Activated CD4-positive, CD25-positive, alpha-beta regulatory T cell (primary cell): ENCODE results near the gene PRMT3.
"Not testable (repeated sequence)": the region's sequence is repeated elsewhere in the genome, so short reads cannot be mapped to it uniquely, and the experiment has no call there.

ENCODE experiments used
- DNase-seq, 4 experiments: peaks; one replicate each; lab custom pipeline; 2025; lab: John Stamatoyannopoulos, UW

Gene PRMT3

GRCh38 chr11:20387261-20388095 lies at the start of gene PRMT3:
TSS of gene PRMT3 (plus strand) at chr11:20387716. CDS start at chr11:20387747, 31 bp downstream.
- peak; percentile 96 to 98 (median 97) for DNase-seq

- DNase-seq: no peak
These were observed 45.0 kb upstream of the PRMT3 start for GRCh38 chr11:20342347-20343141.

- no peak for DNase-seq
These were observed 36.4 kb upstream of the PRMT3 start for GRCh38 chr11:20351136-20351535.

GRCh38 chr11:20351751-20352262 lies 35.7 kb upstream of the PRMT3 start:
- DNase-seq: no peak

- no peak for DNase-seq
These were observed 33.6 kb upstream of the PRMT3 start for GRCh38 chr11:20353829-20354434.

GRCh38 chr11:20355221-20356219 lies 32.0 kb upstream of the PRMT3 start:
- DNase-seq: peak in 1 of 4 experiments; percentile 6

GRCh38 chr11:20357150-20357549 lies 30.4 kb upstream of the PRMT3 start:
- DNase-seq: no peak

GRCh38 chr11:20360650-20361049 lies 26.9 kb upstream of the PRMT3 start:
- DNase-seq: no peak

- DNase-seq: no peak
These were observed 25.0 kb upstream of the PRMT3 start for GRCh38 chr11:20362481-20362880.

GRCh38 chr11:20363149-20363499 lies 24.4 kb upstream of the PRMT3 start:
- no peak for DNase-seq

GRCh38 chr11:20363500-20364340 lies 23.8 kb upstream of the PRMT3 start, which contains the start of gene HTATIP2:
TSS of gene HTATIP2 (plus strand) at chr11:20363714. CDS start at chr11:20364238, 524 bp downstream.
- DNase-seq: peak; percentile 43 to 59 (median 54)

- DNase-seq: no peak
These were observed 23.1 kb upstream of the PRMT3 start for GRCh38 chr11:20364341-20364792.

GRCh38 chr11:20365465-20365864 lies 22.1 kb upstream of the PRMT3 start:
- DNase-seq: not testable (repeated sequence)

- DNase-seq: peak in 1 of 4 experiments; percentile 35
These were observed 20.1 kb upstream of the PRMT3 start for GRCh38 chr11:20367313-20367948.

- DNase-seq: no peak
These were observed 19.1 kb upstream of the PRMT3 start for GRCh38 chr11:20368438-20368837.

GRCh38 chr11:20369826-20370225 lies 17.7 kb upstream of the PRMT3 start:
- DNase-seq: no peak

GRCh38 chr11:20372081-20372626 lies 15.4 kb upstream of the PRMT3 start:
- no peak for DNase-seq

- no peak for DNase-seq
These were observed 14.4 kb upstream of the PRMT3 start for GRCh38 chr11:20373147-20373546.

GRCh38 chr11:20373568-20374209 lies 13.8 kb upstream of the PRMT3 start:
- no peak for DNase-seq
